HG03378 (cell line): ENCODE results near the gene HEG1.

Experiments
- ATAC-seq: cut with Tn5 transposase; IDR thresholded peaks from one replicate; pipeline ENCODE4 v1.9.1; 2021; ENCODE audit warnings: mild to moderate bottlenecking, moderate library complexity; ENCODE audit not compliant: unreplicated experiment

HEG1 gene

DNA sequence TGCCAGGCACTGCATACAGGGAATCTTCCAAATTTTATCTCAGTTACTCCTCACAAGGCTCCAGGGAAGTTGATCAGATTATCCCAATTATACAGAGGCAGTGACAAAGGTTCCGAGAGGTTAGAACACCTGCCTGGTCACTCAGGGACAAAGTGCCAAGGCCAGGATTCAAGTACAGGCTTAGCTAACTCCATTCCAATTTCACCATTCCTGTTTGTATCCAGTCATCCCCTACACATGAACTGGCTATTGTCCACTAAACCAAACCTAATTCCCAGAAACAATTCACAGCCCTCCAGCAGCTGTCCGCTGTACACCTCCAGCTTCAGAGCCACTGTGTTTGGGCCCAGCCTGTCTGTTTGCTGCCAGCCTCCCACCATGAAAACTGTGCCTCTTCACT, 137.3 kb downstream of the HEG1 start:
- ATAC-seq = no peak

GRCh38 chr3:124916837-124917409, 138.9 kb downstream of the HEG1 start:
- no peak for ATAC-seq
